Endothelial cell of umbilical vein (primary cell): ENCODE data around the gene CENPP. TPM values are rescaled to one million over a fixed set of nuclear protein-coding genes. Genes with fewer than 3 reads are reported as not detected.

Experiments used
- BruUV-seq: library from RNA; stranded (reverse); fragments of 400-500 nt; replicated peaks from 2 replicates; lab custom pipeline; 2021; lab: Mats Ljungman, UMichigan
- CTCF ChIA-PET: fragments of 300-600, 350-600 bp; sonication (Branson Sonifier 250); formaldehyde crosslinking; loops from one replicate; lab custom pipeline; 2021; ENCODE audit warnings: antibody characterized with exemption, inconsistent platforms; lab: Charles Lee
- POLR2A ChIA-PET: fragments of 300-600, 350-600 bp; sonication (Branson Sonifier 250); formaldehyde crosslinking; loops from one replicate; lab custom pipeline; 2021; ENCODE audit warnings: antibody characterized with exemption, inconsistent platforms; lab: Charles Lee
- DNase-seq: peaks from one replicate; pipeline ENCODE4 v3.0.0-alpha.2; 2011; ENCODE audit warnings: low read depth, low spot score
- FAIRE-seq: peaks from 2 replicates; lab custom pipeline; 2011; peaks lifted over from hg19 to GRCh38; lab: Jason Lieb, UNC
- H2AFZ ChIP-seq: 2 replicates; pipeline ENCODE4 v1.6.0; 2012; ENCODE audit warnings: low read depth, low read length, control low read depth, inconsistent platforms
- H3K27ac ChIP-seq: 2 replicates; pipeline ENCODE4 v1.5.1; 2011; ENCODE audit warnings: low read depth, mild to moderate bottlenecking, control low read depth, low read length, moderate library complexity; ENCODE audit not compliant: insufficient read depth
- H3K27me3 ChIP-seq, 2 experiments: 2 replicates each; pipeline versions ENCODE4 v1.6.0 to v1.6.1; 2011; ENCODE audit warnings: low read length in 2 of 2, mixed read lengths in 1 of 2; ENCODE audit not compliant: control insufficient read depth in 2 of 2, insufficient read depth in 2 of 2
- H3K36me3 ChIP-seq, 2 experiments: 2 replicates in 1 of 2; 3 replicates in 1 of 2; pipeline ENCODE4 v1.5.1; 2011; ENCODE audit warnings: low read length in 2 of 2, mild to moderate bottlenecking in 1 of 2, moderate library complexity in 1 of 2; ENCODE audit not compliant: control insufficient read depth in 2 of 2, insufficient read depth in 2 of 2; ENCODE audit errors: extremely low read depth in 1 of 2
- H3K4me1 ChIP-seq: 3 replicates; pipeline ENCODE4 v1.5.1; 2011; ENCODE audit warnings: mild to moderate bottlenecking, low read length; ENCODE audit not compliant: control insufficient read depth, insufficient read depth; ENCODE audit errors: extremely low read depth
- H3K4me2 ChIP-seq: 2 replicates; pipeline ENCODE4 v1.6.1; 2011; ENCODE audit warnings: low read length, control low read depth, mixed read lengths; ENCODE audit not compliant: insufficient read depth
- H3K4me3 ChIP-seq, 3 experiments: fragments of 200-600 bp in 1 of 3; sonication (generic), shearing (Covaris generic) in 1 of 3; replicated peaks in 1 of 3; 2 replicates each; pipeline ENCODE4 v1.5.1; 2011 to 2016; ENCODE audit warnings: control low read depth in 3 of 3, low read length in 3 of 3, mild to moderate bottlenecking in 2 of 3, inconsistent platforms in 1 of 3, low read depth in 1 of 3, moderate library complexity in 1 of 3; ENCODE audit not compliant: insufficient read depth in 1 of 3
- H3K79me2 ChIP-seq: 2 replicates; pipeline ENCODE4 v1.6.0; 2012; ENCODE audit warnings: low read length, inconsistent platforms; ENCODE audit not compliant: control insufficient read depth, insufficient read depth
- H3K9ac ChIP-seq: replicated peaks from 2 replicates; pipeline ENCODE3; 2011; ENCODE audit warnings: low read length, control low read depth; ENCODE audit not compliant: insufficient read depth; ENCODE audit errors: extremely low read depth
- H3K9me1 ChIP-seq: replicated peaks from 3 replicates; pipeline ENCODE4 v1.6.0; 2011; ENCODE audit warnings: mild to moderate bottlenecking, low read length; ENCODE audit not compliant: control insufficient read depth, insufficient read depth; ENCODE audit errors: extremely low read depth
- H3K9me3 ChIP-seq: replicated peaks from 2 replicates; pipeline ENCODE4 v1.5.1; 2012; ENCODE audit warnings: low read length, inconsistent platforms; ENCODE audit not compliant: control insufficient read depth, insufficient read depth
- H4K20me1 ChIP-seq: replicated peaks from 2 replicates; pipeline ENCODE3; 2011; ENCODE audit warnings: mild to moderate bottlenecking, low read length; ENCODE audit not compliant: control insufficient read depth, insufficient read depth; ENCODE audit errors: extremely low read depth
- EZH2 ChIP-seq: IDR thresholded peaks from 2 replicates; pipeline ENCODE4 v1.6.1; 2012; ENCODE audit warnings: borderline replicate concordance, low read depth, mild to moderate bottlenecking, moderate library complexity, low read length, inconsistent platforms; ENCODE audit not compliant: severe bottlenecking
- MYC ChIP-seq: IDR thresholded peaks from one replicate; pipeline ENCODE4 v1.6.1; 2011; ENCODE audit warnings: mild to moderate bottlenecking, low read depth, low read length
- POLR2AphosphoS5 ChIP-seq: IDR thresholded peaks from 2 replicates; pipeline ENCODE4 v1.6.1; 2012; ENCODE audit warnings: low read depth, mild to moderate bottlenecking, control low read depth, low read length, moderate library complexity; ENCODE audit not compliant: insufficient read depth
- dilution Hi-C: fragments of 300-500 bp; cut with MboI; formaldehyde crosslinking; loops from one replicate; pipeline ENCODE4 v1.15.0; 2019; ENCODE audit warnings: low sequenced_read_pairs; ENCODE audit not compliant: extremely low pct_ligation_motif_present
- intact Hi-C: fragments of 100-400 bp; cut with micrococcal nuclease; formaldehyde crosslinking; loops from one replicate; pipeline ENCODE4 v1.10.0; 2022
- polyA plus RNA-seq, 4 experiments: library from polyadenylated mRNA; depleted of rRNA in 3 of 4; stranded (reverse) in 3 of 4; unstranded in 1 of 4; fragments of >200 nt; gene quantifications; 2 replicates each; pipeline versions ENCODE4 v1.2.1 to v1.2.3, GENCODE V29; 2011 to 2012; ENCODE audit warnings: missing spikeins in 1 of 4
- total RNA-seq: library from RNA; stranded (reverse); gene quantifications from 2 replicates; pipeline ENCODE4 v1.2.3, GENCODE V29; 2021

The CENPP gene
- total and polyA plus RNA-seq, 2 donors (not counting 3 experiments of a cell fraction or from before 2014, with no cell fraction given): 1.2 to 12.0 TPM

DNA sequence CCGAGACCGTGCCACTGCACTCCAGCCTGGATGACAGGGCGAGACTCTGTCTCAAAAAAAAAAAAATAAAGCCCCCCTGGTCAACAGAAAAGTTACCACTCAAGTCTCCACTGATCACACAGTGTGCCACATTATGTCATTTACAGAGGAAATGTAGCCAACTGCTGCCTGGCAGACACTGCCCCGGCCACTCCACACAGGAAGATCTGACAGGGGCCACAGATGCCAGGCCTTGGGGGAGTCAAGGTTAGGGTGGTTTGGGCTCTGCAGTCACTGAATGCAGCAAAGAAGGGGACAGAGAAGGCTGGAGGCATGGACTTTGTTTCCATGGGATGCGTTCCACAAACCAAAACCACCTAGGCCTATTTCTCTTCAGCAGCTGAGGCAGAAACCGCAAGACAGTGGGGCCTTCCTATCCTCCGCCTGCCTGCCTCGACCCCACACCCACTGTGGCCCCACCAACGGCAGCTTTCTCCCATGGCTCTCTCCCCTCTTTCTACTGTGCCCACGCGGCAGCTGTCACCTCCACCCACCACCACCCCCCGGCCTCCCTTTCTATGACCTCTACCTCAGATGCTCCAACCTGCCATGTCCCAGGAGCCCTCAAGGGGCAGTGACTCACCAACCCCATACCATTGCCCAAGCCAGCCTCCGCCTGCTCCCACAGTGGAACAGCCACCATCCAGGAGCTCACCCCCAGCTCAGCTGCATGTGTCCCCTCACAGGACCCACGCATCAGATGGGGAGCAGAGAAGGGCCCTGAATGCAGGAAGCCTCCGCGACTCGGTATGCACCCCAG lies 331.7 kb downstream of the CENPP start:
- CTCF ChIA-PET: interaction anchor here (1.2 to 1.5 kb wide), 2 partner anchors 9 to 133 kb away, joined by 3 read pairs; no protein-coding TSS in a partner anchor

GRCh38 chr9:92658176-92658575 lies 332.4 kb downstream of the CENPP start:
- CTCF ChIA-PET: interaction anchor here (1.2 to 1.5 kb wide), 2 partner anchors 10 to 133 kb away, joined by 3 read pairs; no protein-coding TSS in a partner anchor
- no TSS peak for BruUV-seq
- no peak overlapping the region for H2AFZ ChIP-seq
- no peak overlapping the region for H3K27ac ChIP-seq
- peaks cover 8 to 13% of the 10 kb centered on the region in 2 experiments for H3K36me3 ChIP-seq
- DNase-seq (no peak), FAIRE-seq (no peak)
- no peak for TF ChIP-seq EZH2
- TF ChIP-seq MYC: no peak
- H3K9ac ChIP-seq: no peak overlapping the region
- peaks cover 74% of the 10 kb centered on the region for H3K79me2 ChIP-seq
- dilution Hi-C loops (no loop called here), intact Hi-C loops (no loop called here)
- no peak overlapping the region for H3K4me2 ChIP-seq
- no peaks in the 10 kb centered on the region for H3K9me1 ChIP-seq
- H3K4me3 ChIP-seq: no peak overlapping the region
- no peaks in the 10 kb centered on the region for H4K20me1 ChIP-seq
- H3K27me3 ChIP-seq: no peaks in the 10 kb centered on the region
- H3K9me3 ChIP-seq: no peaks in the 10 kb centered on the region
- peaks cover 8% of the 10 kb centered on the region for H3K4me1 ChIP-seq
- POLR2A ChIA-PET: no interaction called here

More for the DNA sequence above, 331.7 kb downstream of the CENPP start:
- POLR2A ChIA-PET: no interaction called here
- Histone ChIP-seq H3K27ac (no peak overlapping the region), H3K27me3 (no peaks in the 10 kb centered on the region), H3K9ac (no peak overlapping the region), H3K9me1 (no peaks in the 10 kb centered on the region), H3K9me3 (no peaks in the 10 kb centered on the region), H3K79me2 (peaks cover 72% of the 10 kb centered on the region), H3K4me1 (peaks cover 8% of the 10 kb centered on the region), H4K20me1 (no peaks in the 10 kb centered on the region), H3K4me3 (no peak overlapping the region), H3K4me2 (no peak overlapping the region), H2AFZ (no peak overlapping the region), H3K36me3 (peaks cover 8 to 15% of the 10 kb centered on the region in 2 experiments)
- no TSS peak for BruUV-seq
- intact Hi-C loops (no loop called here), dilution Hi-C loops (no loop called here)
- DNase-seq (no peak), FAIRE-seq (no peak)
- TF ChIP-seq POLR2AphosphoS5: no peak
